HG02798 (cell line): ENCODE measurements around the gene FZD10.

Experiments used
- ATAC-seq: cut with Tn5 transposase; IDR thresholded peaks from one replicate; pipeline ENCODE4 v1.9.1; 2021; ENCODE audit warnings: mild to moderate bottlenecking; ENCODE audit not compliant: unreplicated experiment, poor library complexity

The FZD10 gene

DNA sequence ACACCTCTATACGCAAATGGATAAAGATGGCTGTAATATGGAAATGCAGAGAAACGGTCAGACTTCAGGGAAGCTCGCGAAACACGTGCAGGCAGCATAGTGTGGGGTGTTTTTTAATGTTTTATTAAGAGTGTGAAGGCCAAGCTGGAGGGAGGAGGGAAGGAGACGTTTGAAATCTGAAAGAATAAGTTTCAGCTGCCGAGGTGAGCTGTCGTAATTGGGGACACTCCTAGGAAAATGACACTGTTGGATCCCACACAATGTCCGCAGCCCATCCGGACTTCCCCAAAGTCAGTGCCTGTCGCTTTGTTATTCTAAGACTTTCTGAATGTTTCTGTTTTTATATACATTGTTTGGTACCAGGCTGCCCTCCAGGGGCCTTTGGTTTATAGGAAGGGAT, 8.3 kb downstream of the FZD10 start:
- no peak for ATAC-seq

GRCh38 chr12:130177635-130178242, 15.5 kb downstream of the FZD10 start:
- no peak for ATAC-seq

DNA sequence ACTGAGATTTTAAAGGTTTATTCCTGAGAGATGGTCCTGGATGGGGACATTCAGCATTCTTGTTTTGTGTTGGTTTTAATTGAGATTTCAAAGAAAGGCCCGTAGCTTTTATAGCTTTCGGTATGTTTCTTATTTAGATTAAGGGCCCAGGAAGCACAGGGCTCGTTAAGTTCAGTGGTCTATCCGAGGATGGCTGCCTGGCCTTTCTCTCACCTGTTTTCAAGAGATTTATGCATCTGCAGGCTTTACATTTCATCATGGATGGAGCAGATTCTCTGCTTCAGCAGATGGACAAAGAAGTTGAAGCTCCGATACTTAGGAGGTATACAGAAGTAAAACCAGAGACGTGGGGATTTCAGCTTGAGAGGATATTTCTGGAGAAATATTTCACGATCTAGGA, 16.0 kb downstream of the FZD10 start:
- no peak for ATAC-seq

- no peak for ATAC-seq
These were observed 16.9 kb downstream of the FZD10 start for GRCh38 chr12:130179191-130179590.

DNA sequence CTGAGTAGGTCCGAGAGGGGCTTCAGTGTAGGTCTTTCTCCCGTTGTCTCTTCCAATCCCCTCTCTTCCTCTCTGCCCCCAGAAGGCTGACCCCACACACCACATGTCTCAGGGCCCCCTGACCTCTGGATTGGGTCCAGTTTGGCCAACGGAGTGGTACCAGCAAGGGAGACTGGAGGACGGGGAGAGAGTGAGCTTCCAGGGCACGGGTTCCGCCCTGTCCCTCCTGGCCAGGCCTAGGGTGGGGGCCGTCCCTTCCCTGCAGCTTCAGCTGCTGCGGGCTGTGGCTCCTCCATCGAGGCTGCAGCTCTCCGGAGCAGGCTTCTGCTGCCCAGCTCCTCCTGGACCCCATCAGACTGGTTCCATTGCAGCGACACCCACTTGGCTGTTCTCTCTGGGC, 17.4 kb downstream of the FZD10 start:
- ATAC-seq = no peak

- ATAC-seq = no peak
These were observed 18.9 kb downstream of the FZD10 start for GRCh38 chr12:130181211-130181610.

DNA sequence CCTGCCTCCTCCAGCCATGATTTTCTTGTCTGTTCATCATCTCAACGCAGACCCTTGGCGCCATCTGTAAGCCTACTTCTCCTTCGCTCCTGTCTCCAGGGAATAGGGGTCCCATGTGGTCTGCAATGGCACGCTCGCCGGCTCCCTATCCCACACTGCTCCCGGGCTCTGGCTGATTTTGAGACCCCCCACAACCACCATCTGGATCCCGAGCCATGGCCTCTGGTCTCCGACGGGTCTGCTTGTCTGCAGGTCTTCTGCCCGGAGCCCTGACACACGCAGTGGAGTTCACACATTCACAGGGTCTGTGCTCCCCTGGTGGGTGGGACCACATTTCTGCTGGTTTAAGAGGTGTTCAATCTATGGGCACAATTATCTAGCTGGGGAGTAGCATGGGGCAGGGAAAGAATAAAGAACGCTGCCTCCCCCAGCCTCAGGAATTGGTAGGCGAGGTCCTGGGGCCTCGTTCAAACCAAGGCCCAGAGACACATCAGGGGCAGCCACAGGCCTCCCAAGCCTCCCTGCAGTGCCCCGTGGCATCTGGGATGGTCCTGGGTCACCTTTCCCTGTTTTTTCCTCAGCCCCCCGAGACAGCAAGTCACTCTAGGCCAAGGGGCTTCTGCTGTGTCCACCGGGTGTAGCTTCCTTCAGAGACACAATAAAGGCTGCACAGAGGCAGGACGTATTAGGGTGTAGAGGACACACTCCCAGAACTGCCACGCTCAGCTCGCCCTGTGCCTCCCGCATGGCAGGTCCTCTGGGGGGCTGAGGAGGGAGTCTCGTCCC, 21.5 kb downstream of the FZD10 start:
- ATAC-seq = no peak

- no peak for ATAC-seq
These were observed 22.3 kb downstream of the FZD10 start for GRCh38 chr12:130184404-130185090.

GRCh38 chr12:130185455-130186391, 23.5 kb downstream of the FZD10 start:
- ATAC-seq = no peak

GRCh38 chr12:130186651-130187268, 24.5 kb downstream of the FZD10 start:
- no peak for ATAC-seq

DNA sequence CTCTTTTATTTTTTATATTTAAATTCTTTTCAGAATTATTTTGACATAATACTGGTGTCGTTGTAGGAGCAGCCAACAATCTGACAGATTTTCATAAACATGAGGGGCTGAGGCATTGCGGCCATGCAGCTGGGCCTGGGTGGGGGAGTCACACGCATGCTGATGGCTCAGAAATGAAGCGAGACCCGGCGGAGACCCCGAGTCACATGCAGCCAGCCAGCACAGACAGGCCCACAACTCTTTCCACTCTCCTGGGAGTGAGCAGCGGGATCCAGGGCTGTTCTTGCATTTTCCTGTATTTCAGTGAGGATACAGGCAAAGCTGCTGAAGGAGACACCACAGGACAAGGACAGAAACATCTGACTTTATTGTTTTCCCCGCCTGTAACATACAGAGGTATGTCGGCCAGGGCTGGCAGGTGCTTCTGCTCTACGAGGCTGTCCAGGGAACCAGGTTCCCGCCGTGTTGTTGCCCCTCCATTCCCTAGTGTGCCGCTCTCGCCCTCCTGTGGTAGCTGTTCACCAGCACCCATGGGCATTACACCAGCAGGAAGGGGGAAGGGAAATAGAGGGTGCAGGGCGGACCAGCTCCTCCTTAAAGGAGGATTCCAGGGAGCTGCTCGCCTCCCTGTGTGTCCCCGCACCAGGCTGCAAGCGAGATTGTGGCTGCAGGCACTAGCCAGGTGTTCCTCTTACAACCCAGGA, 30.5 kb downstream of the FZD10 start:
- no peak for ATAC-seq

- no peak for ATAC-seq
These were observed 31.9 kb downstream of the FZD10 start for GRCh38 chr12:130194154-130194553.

GRCh38 chr12:130195369-130195768, 33.1 kb downstream of the FZD10 start:
- no peak for ATAC-seq

DNA sequence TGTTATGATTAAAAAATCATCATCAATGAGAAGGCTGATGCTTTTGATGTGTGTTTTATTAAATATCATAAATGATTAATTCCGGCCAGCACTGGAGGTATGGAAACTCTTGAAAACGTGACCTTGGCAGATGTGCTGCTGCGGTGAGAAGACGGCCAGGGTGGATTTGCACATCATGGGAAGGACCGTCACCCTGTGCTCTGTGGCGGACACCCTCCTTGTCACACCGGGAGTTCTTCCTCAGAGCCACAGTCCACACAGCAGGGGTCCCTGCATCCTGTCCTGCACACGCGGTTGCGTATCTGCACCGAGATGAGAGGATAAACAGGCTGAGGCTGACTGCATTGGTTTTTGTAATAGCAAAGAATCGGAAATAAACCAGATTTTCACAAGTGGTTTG, 33.5 kb downstream of the FZD10 start:
- ATAC-seq = no peak

- no peak for ATAC-seq
These were observed 34.6 kb downstream of the FZD10 start for GRCh38 chr12:130196827-130197226.

DNA sequence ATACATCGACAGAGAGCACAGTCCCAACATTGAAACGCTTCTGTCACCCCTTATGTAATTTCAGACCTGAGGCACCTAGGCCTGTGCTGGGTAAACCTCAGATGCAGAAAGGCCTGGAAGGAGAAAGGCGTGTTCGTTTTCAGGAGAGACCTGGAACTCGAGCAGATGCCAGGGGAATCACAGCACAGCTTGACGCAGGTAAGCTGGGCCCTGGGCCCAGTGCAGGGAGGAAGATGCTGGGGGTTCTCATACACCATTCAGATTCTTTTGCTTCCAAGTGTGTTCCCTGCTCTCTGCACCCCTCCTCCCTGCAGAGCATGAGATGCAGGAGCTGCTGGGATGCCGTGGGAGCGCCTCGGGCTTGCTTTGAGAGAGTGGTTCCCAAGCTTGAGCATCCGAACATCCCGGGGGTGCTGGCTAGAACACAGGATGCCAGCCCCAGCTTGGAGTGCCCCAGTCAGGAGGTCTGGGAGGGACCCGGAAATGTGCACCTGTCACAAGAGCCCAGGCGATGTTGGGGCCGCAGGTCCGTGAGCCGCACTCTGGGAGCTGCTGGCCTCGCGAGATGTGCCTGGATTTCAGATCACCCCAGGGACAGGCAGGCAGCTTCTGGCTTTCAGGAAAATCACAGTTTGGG, 35.9 kb downstream of the FZD10 start:
- ATAC-seq = no peak

DNA sequence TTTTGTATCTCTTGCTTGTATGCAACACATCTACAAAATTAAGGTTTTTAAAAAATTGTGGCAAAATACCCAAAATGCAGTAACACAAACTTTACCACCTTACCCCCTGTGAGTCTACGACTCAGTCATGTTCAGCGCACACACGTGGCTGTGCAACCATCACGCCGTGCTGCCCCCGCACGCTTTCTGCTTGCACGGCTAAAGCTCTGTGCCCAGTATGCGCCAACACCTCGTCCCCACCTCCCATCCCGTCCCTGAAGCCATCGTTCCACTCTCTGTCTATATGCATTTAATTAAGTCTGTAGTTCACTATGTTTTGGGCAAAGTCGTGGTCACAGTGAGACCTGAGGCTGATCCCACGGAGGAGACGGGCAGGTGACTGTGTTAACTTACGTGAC, 36.4 kb downstream of the FZD10 start:
- ATAC-seq = no peak

DNA sequence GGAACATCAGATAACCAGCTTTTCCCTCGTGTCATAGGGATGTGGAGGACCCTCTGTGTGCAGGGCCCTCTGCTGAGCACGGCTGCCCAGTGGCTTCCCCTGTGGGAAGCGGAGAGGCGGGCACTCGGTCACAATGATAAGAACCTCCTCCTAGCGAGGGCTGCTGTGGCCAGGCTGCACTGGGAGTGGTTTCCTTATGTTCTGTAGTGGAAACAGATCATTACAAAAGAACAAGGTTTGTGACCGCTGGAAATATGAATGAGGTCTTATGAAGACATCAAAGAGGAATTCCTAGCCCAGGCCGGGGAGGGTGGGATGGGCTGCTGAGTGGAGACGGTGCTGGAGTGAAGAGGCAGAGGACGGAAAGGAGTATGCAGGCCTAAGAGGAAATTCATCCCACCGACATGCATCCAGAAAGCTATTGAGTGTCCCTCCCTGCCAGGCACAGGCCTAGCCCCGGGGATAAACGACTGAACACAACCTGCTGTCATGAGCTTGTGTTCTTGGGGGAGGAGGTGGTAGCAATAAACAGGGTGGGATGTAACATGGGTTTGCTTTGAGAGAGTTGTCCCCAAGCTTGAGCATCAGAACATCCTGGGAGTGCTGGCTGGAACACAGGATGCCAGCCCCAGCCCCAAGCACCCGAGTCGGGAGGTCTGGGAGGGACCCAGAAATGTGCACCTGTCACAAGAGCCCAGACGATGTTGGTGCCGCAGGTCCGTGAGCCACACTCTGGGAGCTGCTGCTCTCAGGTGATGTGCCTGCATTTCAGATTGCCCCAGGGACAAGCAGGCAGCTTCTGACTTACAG, 37.5 kb downstream of the FZD10 start:
- no peak for ATAC-seq
